Calu3 (cell line): ENCODE results near the gene SLC38A1. TPM values are rescaled to one million over a fixed set of nuclear protein-coding genes. Genes with fewer than 3 reads are reported as not detected.

Source experiments
- BruUV-seq: library from RNA; stranded (reverse); fragments of 400-500 nt; replicated peaks from 2 replicates; lab custom pipeline; 2021; lab: Mats Ljungman, UMichigan
- CTCF ChIA-PET: fragments of 300-600 bp; sonication (Branson Sonifier 250); formaldehyde crosslinking; loops from one replicate; lab custom pipeline; 2022; ENCODE audit warnings: antibody characterized with exemption; lab: Charles Lee
- DNase-seq: peaks from one replicate; pipeline ENCODE4 v3.0.0; 2022
- H3K27ac Mint-ChIP-seq: one replicate; pipeline ENCODE4 v1.8.0; 2022; ENCODE audit warnings: mixed read lengths; ENCODE audit not compliant: unreplicated experiment
- H3K27me3 Mint-ChIP-seq: one replicate; pipeline ENCODE4 v1.8.0; 2022; ENCODE audit warnings: mixed read lengths; ENCODE audit not compliant: unreplicated experiment
- H3K36me3 Mint-ChIP-seq: one replicate; pipeline ENCODE4 v1.8.0; 2022; ENCODE audit warnings: mild to moderate bottlenecking, moderate library complexity, mixed read lengths; ENCODE audit not compliant: insufficient read depth, unreplicated experiment
- H3K4me1 Mint-ChIP-seq: one replicate; pipeline ENCODE4 v1.8.0; 2022; ENCODE audit warnings: mild to moderate bottlenecking, low read depth, mixed read lengths; ENCODE audit not compliant: unreplicated experiment
- H3K4me3 Mint-ChIP-seq: one replicate; pipeline ENCODE4 v1.8.0; 2022; ENCODE audit warnings: mild to moderate bottlenecking, low read depth, moderate library complexity, mixed read lengths; ENCODE audit not compliant: unreplicated experiment
- H3K9me3 Mint-ChIP-seq: one replicate; pipeline ENCODE4 v1.8.0; 2022; ENCODE audit warnings: low read depth, mixed read lengths; ENCODE audit not compliant: unreplicated experiment
- CTCF ChIP-seq: fragments of 200-600 bp; IDR thresholded peaks from one replicate; pipeline ENCODE4 v1.8.0; 2022; ENCODE audit warnings: antibody characterized with exemption; ENCODE audit not compliant: unreplicated experiment
- intact Hi-C: fragments of 100-400 bp; cut with micrococcal nuclease; formaldehyde crosslinking; loops from one replicate; pipeline ENCODE4 v1.10.0; 2022; ENCODE audit not compliant: unreplicated experiment
- total RNA-seq: library from RNA; stranded (reverse); gene quantifications from 2 replicates; pipeline ENCODE4 v1.2.3, GENCODE V29; 2022

The SLC38A1 gene
- total RNA-seq, 1 experiment from 2014 or later, result 132 TPM

DNA sequence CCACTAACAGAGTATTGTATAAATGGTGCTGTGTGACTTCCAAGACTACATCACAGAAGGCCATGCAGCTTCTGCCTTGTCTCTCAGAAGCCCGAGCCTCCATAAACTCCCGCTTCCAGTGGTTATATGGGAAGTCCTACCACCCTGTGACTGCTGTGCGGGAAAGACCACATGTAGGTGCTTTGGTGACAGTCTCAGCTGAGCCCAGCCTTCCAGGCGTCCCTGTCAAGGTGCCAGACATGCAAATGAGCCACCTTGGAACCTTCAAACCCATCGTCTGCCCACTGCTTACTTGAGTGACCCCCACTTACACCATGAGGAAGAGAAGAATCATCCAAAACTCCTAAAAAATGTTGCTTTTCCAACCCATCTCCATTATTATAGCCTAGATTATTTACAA lies 123.0 kb downstream of the SLC38A1 start:
- Mint-ChIP-seq H3K4me3 (no peak overlapping the region), H3K36me3 (no peaks in the 10 kb centered on the region), H3K27me3 (no peaks in the 10 kb centered on the region), H3K9me3 (no peaks in the 10 kb centered on the region), H3K27ac (no peak overlapping the region), H3K4me1 (peaks cover 5% of the 10 kb centered on the region)
- TF ChIP-seq CTCF, result no peak
- no peak for DNase-seq
- BruUV-seq, result no TSS peak
- CTCF ChIA-PET, result no interaction called here
- intact Hi-C loops, result no loop called here

DNA sequence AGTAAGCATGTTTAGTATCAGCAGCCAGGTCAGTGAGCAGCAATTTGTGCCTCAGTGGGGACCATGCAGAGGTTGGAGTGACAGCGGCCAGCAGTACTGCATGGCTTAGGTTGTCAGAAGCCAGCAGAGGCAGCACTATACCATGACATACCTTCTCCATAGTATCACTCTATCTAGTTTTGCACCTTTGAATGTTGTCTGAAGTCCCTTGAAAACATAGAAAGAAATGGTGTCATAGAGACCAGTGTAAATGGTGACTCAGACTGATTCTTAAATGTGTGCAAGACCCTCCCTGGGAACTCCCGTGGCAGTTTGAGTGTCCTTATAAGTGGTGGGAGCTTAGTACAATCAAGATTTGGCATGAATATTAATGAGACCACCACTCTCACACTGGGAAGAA lies 124.4 kb downstream of the SLC38A1 start:
- BruUV-seq, result no TSS peak
- no peak for TF ChIP-seq CTCF
- H3K4me3 Mint-ChIP-seq, result no peak overlapping the region
- intact Hi-C loops, result no loop called here
- H3K27me3 Mint-ChIP-seq, result no peaks in the 10 kb centered on the region
- no peak overlapping the region for H3K27ac Mint-ChIP-seq
- no peaks in the 10 kb centered on the region for H3K36me3 Mint-ChIP-seq
- no peaks in the 10 kb centered on the region for H3K9me3 Mint-ChIP-seq
- no peaks in the 10 kb centered on the region for H3K4me1 Mint-ChIP-seq
- CTCF ChIA-PET, result no interaction called here
- DNase-seq, result no peak

DNA sequence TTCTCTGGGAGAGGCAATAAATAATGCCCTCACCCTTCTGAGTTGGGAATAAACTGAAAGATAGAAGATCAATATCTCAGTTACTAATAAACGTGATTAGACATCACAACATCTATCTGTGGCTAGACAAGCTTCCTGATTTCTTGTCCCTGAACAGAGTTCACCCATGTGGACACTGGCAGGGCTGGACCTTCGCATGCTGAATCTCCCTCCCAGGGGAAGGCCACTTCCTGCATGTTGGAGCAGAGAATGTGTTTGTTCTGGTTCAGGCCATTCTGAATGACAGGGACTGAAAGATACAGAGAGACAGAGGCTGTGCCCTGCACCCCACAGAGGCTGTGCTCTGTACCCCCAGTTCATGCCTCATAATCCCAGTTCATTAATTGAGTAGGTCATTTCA lies 132.6 kb downstream of the SLC38A1 start:
- H3K4me1 Mint-ChIP-seq, result no peaks in the 10 kb centered on the region
- no peak for TF ChIP-seq CTCF
- no TSS peak for BruUV-seq
- no peak for DNase-seq
- CTCF ChIA-PET, result no interaction called here
- H3K27me3 Mint-ChIP-seq, result no peaks in the 10 kb centered on the region
- no peaks in the 10 kb centered on the region for H3K36me3 Mint-ChIP-seq
- H3K9me3 Mint-ChIP-seq, result no peaks in the 10 kb centered on the region
- H3K27ac Mint-ChIP-seq, result no peak overlapping the region
- H3K4me3 Mint-ChIP-seq, result no peak overlapping the region
- intact Hi-C loops, result no loop called here

GRCh38 chr12:46135750-46136149 lies 133.1 kb downstream of the SLC38A1 start:
- no peaks in the 10 kb centered on the region for H3K4me1 Mint-ChIP-seq
- no peaks in the 10 kb centered on the region for H3K9me3 Mint-ChIP-seq
- H3K36me3 Mint-ChIP-seq, result no peaks in the 10 kb centered on the region
- TF ChIP-seq CTCF, result no peak
- BruUV-seq, result no TSS peak
- intact Hi-C loops, result no loop called here
- H3K27me3 Mint-ChIP-seq, result no peaks in the 10 kb centered on the region
- no peak overlapping the region for H3K27ac Mint-ChIP-seq
- CTCF ChIA-PET, result no interaction called here
- DNase-seq, result no peak
- H3K4me3 Mint-ChIP-seq, result no peak overlapping the region
